ENCODE measurements around the gene PRSS8.
A peak's percentile ranks its signal among the peaks of the same experiment; 100 is the strongest.

The PRSS8 gene

GRCh38 chr16:31110106-31111034 is 25.2 kb downstream of the PRSS8 start:
- no peak for TF ChIP-seq CTCF (IDR thresholded peaks at IDR 0.05; ENCODE audit: low read depth, low read length)

GRCh38 chr16:31109622-31110021 is 25.9 kb downstream of the PRSS8 start:
- no peak for TF ChIP-seq CTCF (IDR thresholded peaks at IDR 0.05; ENCODE audit: low read depth, low read length)
- no peak overlapping the region for H3K4me3 ChIP-seq (ENCODE audit: low read depth, low read length)

More at GRCh38 chr16:31110106-31111034, 25.2 kb downstream of the PRSS8 start:
- H3K4me3 ChIP-seq (ENCODE audit: low read depth, low read length) = no peak overlapping the region

- TF ChIP-seq CTCF (IDR thresholded peaks at IDR 0.05; ENCODE audit: low read depth, low read length) = no peak
These were observed 26.6 kb downstream of the PRSS8 start for GRCh38 chr16:31108794-31109558.

DNA sequence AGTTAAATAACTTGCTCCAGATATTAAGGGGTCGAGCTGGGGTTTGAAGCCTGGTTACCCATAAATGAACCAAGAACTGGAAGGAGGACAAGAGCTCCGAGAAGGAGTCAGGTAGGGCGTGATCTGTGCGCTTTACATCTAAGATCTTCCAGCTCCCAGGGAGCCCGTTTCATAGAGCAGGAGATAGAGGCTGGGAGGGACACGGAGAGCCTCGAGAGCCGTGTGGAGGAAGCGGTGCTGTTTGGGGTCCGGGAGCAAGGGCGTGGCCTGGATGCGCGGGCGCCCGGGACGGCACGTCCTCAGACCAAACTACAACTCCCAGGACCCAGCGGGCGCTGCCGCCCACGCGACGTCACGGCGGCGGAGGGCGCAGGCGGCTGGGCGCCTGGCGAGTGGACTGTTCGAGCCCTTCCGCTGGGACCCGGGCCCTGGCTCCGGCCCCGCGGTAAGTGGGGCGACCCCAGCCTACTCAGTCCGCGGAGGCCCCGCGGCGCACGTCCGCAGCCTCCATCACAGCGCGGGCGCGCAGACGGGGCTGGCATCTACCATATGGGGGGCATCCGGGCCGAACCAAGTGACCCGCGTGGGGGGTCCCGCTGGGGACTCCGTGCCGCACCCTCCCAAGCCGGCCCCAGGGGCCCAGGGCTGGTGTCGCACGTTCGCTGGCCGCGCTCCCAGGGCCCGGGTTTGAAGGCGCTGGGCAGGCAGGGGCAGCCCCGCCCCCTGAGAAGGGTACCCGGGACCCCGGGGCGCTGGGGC is 27.3 kb downstream of the PRSS8 start, which contains the start of gene BCKDK:
BCKDK (plus strand) TSS at position 352 of the 759 bp plus-strand sequence. CDS start 838 bp downstream, outside the sequence.
- H3K4me3 ChIP-seq (ENCODE audit: low read depth, low read length) = peak within 1 kb of the TSS; percentile 94
- TF ChIP-seq CTCF (IDR thresholded peaks at IDR 0.05; ENCODE audit: low read depth, low read length) = no peak

More at GRCh38 chr16:31108794-31109558, 26.6 kb downstream of the PRSS8 start:
- peak overlapping the region; percentile 94 for H3K4me3 ChIP-seq (ENCODE audit: low read depth, low read length)

DNA sequence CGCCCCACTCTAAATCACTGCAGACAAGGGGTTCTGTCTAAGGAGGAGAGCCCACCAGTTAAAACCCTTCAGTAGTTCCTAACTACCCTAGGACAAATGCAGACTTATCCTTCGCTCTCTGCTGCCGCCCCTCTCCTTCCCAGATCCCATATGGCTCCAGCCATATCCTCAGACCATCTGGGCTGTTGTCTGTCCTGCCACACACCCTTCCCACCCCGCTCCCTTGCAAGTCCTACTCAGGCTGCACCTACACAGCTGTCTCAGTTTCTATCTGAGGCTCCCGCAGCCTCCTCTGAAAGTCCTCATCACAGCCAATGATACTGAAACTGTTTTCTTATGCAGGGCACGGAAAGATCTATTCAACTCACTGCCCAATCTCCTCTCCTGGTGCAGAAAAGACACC is 28.1 kb downstream of the PRSS8 start:
- TF ChIP-seq CTCF (IDR thresholded peaks at IDR 0.05; ENCODE audit: low read depth, low read length) = no peak
- no peak overlapping the region for H3K4me3 ChIP-seq (ENCODE audit: low read depth, low read length)

GRCh38 chr16:31106509-31107464 is 28.7 kb downstream of the PRSS8 start:
- no peak for TF ChIP-seq CTCF (IDR thresholded peaks at IDR 0.05; ENCODE audit: low read depth, low read length)
- H3K4me3 ChIP-seq (ENCODE audit: low read depth, low read length) = no peak overlapping the region

Data from WI38 (cell line).